IMR-90 (cell line): ENCODE results near the gene MUSTN1. TPM values are rescaled to one million over a fixed set of nuclear protein-coding genes. Genes with fewer than 3 reads are reported as not detected.

ENCODE experiments used
- ATAC-seq: fragments of 200-7000 bp; cut with Tn5 transposase; 2 replicates; pipeline ENCODE4 v1.9.1; 2020; ENCODE audit warnings: low read depth, mild to moderate bottlenecking, moderate library complexity
- BruUV-seq: library from RNA; stranded (reverse); fragments of 400-500 nt; replicated peaks from 2 replicates; lab custom pipeline; 2021; lab: Mats Ljungman, UMichigan
- CTCF ChIA-PET: fragments of 300-600 bp; formaldehyde crosslinking; extraction: SDS; loops from one replicate; lab custom pipeline; 2021; ENCODE audit warnings: antibody characterized with exemption; lab: Yijun Ruan, JAX
- POLR2A ChIA-PET: fragments of 300-600 bp; sonication (Branson Sonifier 250); formaldehyde crosslinking; loops from one replicate; lab custom pipeline; 2022; ENCODE audit warnings: antibody characterized with exemption; ENCODE audit not compliant: unreplicated experiment; lab: Charles Lee
- DNase-seq: peaks from one replicate; pipeline ENCODE4 v3.0.0; 2013
- H2AFZ ChIP-seq: replicated peaks from 2 replicates; pipeline ENCODE3; 2013; ENCODE audit warnings: low read length, mild to moderate bottlenecking; ENCODE audit not compliant: poor library complexity
- H2AK5ac ChIP-seq: 2 replicates; pipeline ENCODE4 v1.6.1; 2013; ENCODE audit warnings: low read depth, low read length, inconsistent platforms
- H2AK9ac ChIP-seq: replicated peaks from 2 replicates; pipeline ENCODE3; 2013; ENCODE audit warnings: mild to moderate bottlenecking, low read depth, low read length, moderate library complexity; ENCODE audit not compliant: poor library complexity
- H2BK120ac ChIP-seq: 2 replicates; pipeline ENCODE4 v1.6.1; 2013; ENCODE audit warnings: low read depth, low read length, inconsistent platforms
- H2BK15ac ChIP-seq: 3 replicates; pipeline ENCODE4 v1.6.1; 2013; ENCODE audit warnings: low read depth, low read length, inconsistent platforms
- H2BK20ac ChIP-seq: 2 replicates; pipeline ENCODE4 v1.6.1; 2013; ENCODE audit warnings: low read depth, mild to moderate bottlenecking, inconsistent platforms, low read length, moderate library complexity
- H2BK5ac ChIP-seq: 2 replicates; pipeline ENCODE4 v1.6.1; 2013; ENCODE audit warnings: mild to moderate bottlenecking, low read depth, low read length, inconsistent platforms; ENCODE audit not compliant: poor library complexity, severe bottlenecking
- H3K14ac ChIP-seq: replicated peaks from 2 replicates; pipeline ENCODE4 v1.6.1; 2013; ENCODE audit warnings: low read depth, low read length, inconsistent platforms
- H3K18ac ChIP-seq: 2 replicates; pipeline ENCODE4 v1.6.1; 2013; ENCODE audit warnings: low read depth, low read length, control low read depth
- H3K23ac ChIP-seq: 2 replicates; pipeline ENCODE4 v1.6.1; 2013; ENCODE audit warnings: low read depth, low read length, inconsistent platforms
- H3K27ac ChIP-seq: 2 replicates; pipeline ENCODE4 v1.5.1; 2013; ENCODE audit warnings: mild to moderate bottlenecking, control low read depth, low read length; ENCODE audit not compliant: insufficient read depth
- H3K27me3 ChIP-seq: 2 replicates; pipeline ENCODE4 v1.6.1; 2013; ENCODE audit warnings: low read length; ENCODE audit not compliant: control insufficient read depth, insufficient read depth
- H3K36me3 ChIP-seq: 2 replicates; pipeline ENCODE4 v1.6.1; 2013; ENCODE audit warnings: low read length, mixed read lengths; ENCODE audit not compliant: control insufficient read depth, insufficient read depth
- H3K4ac ChIP-seq: 2 replicates; pipeline ENCODE4 v1.6.1; 2013; ENCODE audit warnings: low read depth, low read length, inconsistent platforms
- H3K4me1 ChIP-seq: 2 replicates; pipeline ENCODE4 v1.6.1; 2013; ENCODE audit warnings: low read length, mixed read lengths; ENCODE audit not compliant: control insufficient read depth, insufficient read depth
- H3K4me2 ChIP-seq: 2 replicates; pipeline ENCODE4 v1.6.1; 2013; ENCODE audit warnings: low read depth, mild to moderate bottlenecking, control low read depth, low read length, moderate library complexity
- H3K4me3 ChIP-seq: 2 replicates; pipeline ENCODE4 v1.5.1; 2013; ENCODE audit warnings: low read depth, mild to moderate bottlenecking, control low read depth, low read length, moderate library complexity; ENCODE audit not compliant: insufficient read depth
- H3K56ac ChIP-seq: 2 replicates; pipeline ENCODE4 v1.6.1; 2013; ENCODE audit warnings: low read length, inconsistent platforms; ENCODE audit not compliant: insufficient read depth; ENCODE audit errors: extremely low read depth
- H3K79me1 ChIP-seq, 2 experiments: 2 replicates each; pipeline ENCODE4 v1.6.1; 2013; ENCODE audit warnings: low read length in 2 of 2, inconsistent platforms in 1 of 2, low read depth in 1 of 2
- H3K9ac ChIP-seq: 2 replicates; pipeline ENCODE4 v1.6.1; 2013; ENCODE audit warnings: low read depth, low read length, control low read depth
- H3K9me1 ChIP-seq: 2 replicates; pipeline ENCODE4 v1.6.1; 2013; ENCODE audit warnings: low read length, inconsistent platforms; ENCODE audit not compliant: insufficient read depth
- H3K9me3 ChIP-seq: 2 replicates; pipeline ENCODE4 v1.6.1; 2013; ENCODE audit warnings: low read length; ENCODE audit not compliant: control insufficient read depth, insufficient read depth
- H4K20me1 ChIP-seq: 2 replicates; pipeline ENCODE4 v1.6.1; 2013; ENCODE audit warnings: low read length, inconsistent platforms; ENCODE audit not compliant: insufficient read depth
- H4K5ac ChIP-seq: 2 replicates; pipeline ENCODE4 v1.6.1; 2013; ENCODE audit warnings: mild to moderate bottlenecking, low read depth, low read length, control low read depth
- H4K8ac ChIP-seq, 2 experiments: 2 replicates each; pipeline ENCODE4 v1.6.1; 2013; ENCODE audit warnings: low read depth in 2 of 2, low read length in 2 of 2, control low read depth in 1 of 2, inconsistent platforms in 1 of 2
- H4K91ac ChIP-seq: 2 replicates; pipeline ENCODE4 v1.6.1; 2013; ENCODE audit warnings: low read depth, low read length, inconsistent platforms; ENCODE audit not compliant: insufficient read depth
- CHD1 ChIP-seq: IDR thresholded peaks from 2 replicates; pipeline ENCODE4 v1.6.1; 2012; ENCODE audit warnings: low read depth, low read length, improper control_type of control experiment
- CTCF ChIP-seq: conservative IDR thresholded peaks from 2 replicates; pipeline ENCODE4 v1.5.1; 2012; ENCODE audit warnings: mild to moderate bottlenecking, low read depth, low read length, improper control_type of control experiment
- MAFK ChIP-seq: IDR thresholded peaks from 2 replicates; pipeline ENCODE4 v1.6.1; 2012; ENCODE audit warnings: low read depth, low read length, improper control_type of control experiment
- MXI1 ChIP-seq: IDR thresholded peaks from 2 replicates; pipeline ENCODE4 v1.6.1; 2012; ENCODE audit warnings: low read depth, mild to moderate bottlenecking, low read length, moderate library complexity, borderline replicate concordance
- POLR2A ChIP-seq: IDR thresholded peaks from 2 replicates; pipeline ENCODE4 v1.6.1; 2012; ENCODE audit warnings: mild to moderate bottlenecking, low read depth, low read length
- RAD21 ChIP-seq: IDR thresholded peaks from 2 replicates; pipeline ENCODE4 v1.6.1; 2012; ENCODE audit warnings: low read length, improper control_type of control experiment
- RCOR1 ChIP-seq: IDR thresholded peaks from 2 replicates; pipeline ENCODE4 v1.6.1; 2012; ENCODE audit warnings: mild to moderate bottlenecking, low read length, improper control_type of control experiment; ENCODE audit not compliant: insufficient replicate concordance
- WGBS, 2 experiments: methylation state at CpG; one replicate each; pipeline versions ENCODE4 v1.1.5 to v1.1.7; 2013; ENCODE audit warnings: missing lambda C conversion rate in 2 of 2; ENCODE audit not compliant: insufficient read length in 1 of 2; ENCODE audit errors: extremely low coverage in 2 of 2; 5-methylcytosine and 5-hydroxymethylcytosine counted together
- dilution Hi-C: fragments of 300-500 bp; cut with HindIII; formaldehyde crosslinking; loops from one replicate; pipeline ENCODE4 v1.14.3; 2018; ENCODE audit warnings: low sequenced_read_pairs; ENCODE audit not compliant: unreplicated experiment
- in situ Hi-C: fragments of 300-500 bp; cut with MboI; formaldehyde crosslinking; loops from 3 replicates; pipeline ENCODE4 v1.14.3; 2019; ENCODE audit warnings: low sequenced_read_pairs, inconsistent platforms, mixed read lengths
- intact Hi-C: fragments of 100-400 bp; cut with micrococcal nuclease; formaldehyde crosslinking; loops from 2 replicates; pipeline ENCODE4 v1.10.0; 2022
- polyA plus RNA-seq, 3 experiments: library from polyadenylated mRNA; depleted of rRNA; stranded (reverse); fragments of >200 nt; gene quantifications; 2 replicates each; pipeline ENCODE4 v1.2.3, GENCODE V29; 2012; ENCODE audit warnings: low replicate concordance in 1 of 3
- total RNA-seq: library from RNA; depleted of rRNA; stranded (reverse); fragments of >200 nt; gene quantifications from 2 replicates; pipeline ENCODE4 v1.2.3, GENCODE V29; 2012

The MUSTN1 gene
- total and polyA plus RNA-seq, 2 of the 4 experiments (the other 2 are of a cell fraction): not detected

- no peak overlapping the region for H3K4me2 ChIP-seq
- ChIA-PET CTCF (interaction anchor here (1.5 kb wide), 1 partner anchor 11 kb away, joined by 5 read pairs; no protein-coding TSS in a partner anchor), POLR2A (no interaction called here)
- TF ChIP-seq CHD1 (no peak), RCOR1 (no peak), RAD21 (no peak), MXI1 (no peak), CTCF (no peak), POLR2A (no peak), MAFK (no peak)
- no peak overlapping the region for H2AFZ ChIP-seq
- H3K4me3 ChIP-seq: no peak overlapping the region
- no peaks in the 10 kb centered on the region for H3K79me1 ChIP-seq
- no peaks in the 10 kb centered on the region for H3K36me3 ChIP-seq
- no peak overlapping the region for H3K23ac ChIP-seq
- H3K4me1 ChIP-seq: no peaks in the 10 kb centered on the region
- H2BK120ac ChIP-seq: no peak overlapping the region
- WGBS, 2 experiments: 69% methylated on average over 4 of the region's 12 CpGs; no CpG with 5 or more reads in 1 of the 2 experiments
- dilution Hi-C loops (no loop called here), intact Hi-C loops (no loop called here), in situ Hi-C loops (no loop called here)
- H3K4ac ChIP-seq: no peak overlapping the region
- no TSS peak for BruUV-seq
- H4K91ac ChIP-seq: no peak overlapping the region
- H3K9me1 ChIP-seq: no peaks in the 10 kb centered on the region
- H3K56ac ChIP-seq: no peak overlapping the region
- DNase-seq (no peak), ATAC-seq (no peak)
- no peak overlapping the region for H2AK5ac ChIP-seq
- no peak overlapping the region for H2BK15ac ChIP-seq
- H4K5ac ChIP-seq: no peak overlapping the region
- no peak overlapping the region for H3K27ac ChIP-seq
- H4K8ac ChIP-seq: no peak overlapping the region
- no peak overlapping the region for H3K18ac ChIP-seq
- no peak overlapping the region for H2BK5ac ChIP-seq
- no peak overlapping the region for H3K14ac ChIP-seq
- no peaks in the 10 kb centered on the region for H3K9me3 ChIP-seq
- no peaks in the 10 kb centered on the region for H4K20me1 ChIP-seq
- peaks cover 35% of the 10 kb centered on the region; the same call in 1 of the 2 replicates for H3K27me3 ChIP-seq
- H2AK9ac ChIP-seq: no peak overlapping the region
- no peak overlapping the region for H2BK20ac ChIP-seq
- no peak overlapping the region for H3K9ac ChIP-seq
Measured at GRCh38 chr3:52791366-52791765, 43.5 kb downstream of the MUSTN1 start.
